Fibroblast of lung (primary cell): ENCODE measurements around the gene TMEM98.

Source experiments
- CTCF ChIP-seq, 2 donors: IDR thresholded peaks in 1 of 2; conservative IDR thresholded peaks in 1 of 2; 1 replicate in 1 of 2; 2 replicates in 1 of 2; pipeline ENCODE4 v1.5.1; 2011 to 2012; ENCODE audit warnings: low read length in 2 of 2, control low read depth in 1 of 2, inconsistent platforms in 1 of 2, low read depth in 1 of 2, mild to moderate bottlenecking in 1 of 2
- EZH2 ChIP-seq: IDR thresholded peaks from 2 replicates; pipeline ENCODE4 v1.5.1; 2012; ENCODE audit warnings: low read length, control low read depth, mild to moderate bottlenecking; ENCODE audit errors: missing control alignments

DNA sequence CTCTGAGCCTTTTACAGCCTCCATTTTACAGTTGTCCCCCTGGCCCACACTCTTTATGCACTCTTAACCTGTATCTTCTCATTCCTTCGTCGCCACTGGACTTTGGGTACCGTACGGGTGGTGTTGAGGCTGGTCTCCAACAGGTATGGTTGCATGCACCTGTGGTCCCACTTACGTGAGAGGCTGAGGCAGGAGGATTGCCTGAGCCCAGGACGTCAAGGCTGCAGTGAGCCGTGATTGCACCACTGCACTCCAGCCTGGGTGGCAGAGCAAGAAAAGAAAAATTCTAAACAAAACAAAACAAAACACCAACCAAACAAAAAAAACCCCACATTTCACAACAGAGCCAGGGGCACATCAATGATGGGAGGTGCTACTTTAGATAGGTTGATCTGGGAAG lies 14.4 kb upstream of the TMEM98 start:
- TF ChIP-seq CTCF (conservative IDR thresholded peaks at IDR 0.05 in 1 of 2, IDR thresholded peaks at IDR 0.05 in 1 of 2; ENCODE audit: low read depth in 1 of 2, low read length in 2 of 2): no peak
- no peak for TF ChIP-seq EZH2
